Tibial artery (tissue), 4 donors: Measurements from ENCODE around the gene TREML2.

Source experiments
- DNase-seq, 2 donors: peaks; one replicate each; pipeline ENCODE4 v3.0.0-alpha.2; 2019
- H3K27ac ChIP-seq, 2 donors: fragments of 200-600 bp; sonication (generic) in 1 of 2; 1 replicate in 1 of 2; 2 replicates in 1 of 2; pipeline ENCODE4 v1.5.1; 2018 to 2019; ENCODE audit warnings: mild to moderate bottlenecking in 1 of 2
- H3K27me3 ChIP-seq, 2 donors: fragments of 200-600 bp; sonication (generic) in 1 of 2; one replicate each; pipeline versions ENCODE4 v1.5.1 to v1.6.0; 2016 to 2019
- H3K36me3 ChIP-seq, 3 donors: fragments of 200-600 bp; sonication (generic) in 2 of 3; one replicate each; pipeline ENCODE4 v1.5.1; 2016 to 2019; ENCODE audit warnings: mild to moderate bottlenecking in 2 of 3
- H3K4me1 ChIP-seq, 4 donors: fragments of 200-600 bp; sonication (generic) in 2 of 4; 1 replicate in 3 of 4; 2 replicates in 1 of 4; pipeline ENCODE4 v1.5.1; 2016 to 2019
- H3K4me3 ChIP-seq, 2 donors: fragments of 200-600 bp; sonication (generic) in 1 of 2; 1 replicate in 1 of 2; 2 replicates in 1 of 2; pipeline ENCODE4 v1.5.1; 2018 to 2019; ENCODE audit warnings: mild to moderate bottlenecking in 2 of 2
- H3K9me3 ChIP-seq, 3 donors: fragments of 200-600 bp; sonication (generic) in 1 of 3; one replicate each; pipeline ENCODE4 v1.5.1; 2016 to 2019
- CTCF ChIP-seq, 2 experiments: fragments of 200-600 bp in 1 of 2; fragments of 450-650 bp in 1 of 2; IDR thresholded peaks; one replicate each; pipeline ENCODE4 v1.5.1; 2017 to 2019; ENCODE audit warnings: antibody characterized with exemption in 2 of 2, mild to moderate bottlenecking in 1 of 2, moderate library complexity in 1 of 2
- intact Hi-C: fragments of 100-400 bp; cut with DNase I; formaldehyde crosslinking; loops from one replicate; pipeline ENCODE4 v1.15.0; 2023; ENCODE audit warnings: low total_unique reads

TREML2 gene

DNA sequence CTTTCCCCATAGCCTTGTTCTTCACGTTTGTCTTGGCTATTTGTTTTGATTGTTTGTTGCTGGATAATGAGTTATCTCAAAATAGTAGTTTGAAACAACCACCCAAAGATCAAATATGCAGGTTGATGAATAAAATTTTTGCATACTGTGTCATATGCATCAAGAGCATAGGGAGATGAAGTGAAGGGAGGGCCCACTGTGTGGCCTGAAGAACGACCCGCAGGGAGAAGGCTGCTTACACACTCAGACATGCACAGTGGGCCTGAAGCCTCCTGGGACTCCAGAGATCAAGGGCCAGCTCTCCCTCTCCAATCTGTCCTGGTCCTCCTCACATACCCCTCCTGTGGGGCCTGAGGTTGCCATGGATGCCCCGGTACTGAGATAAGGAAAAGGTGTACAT, 21.8 kb downstream of the TREML2 start:
- Histone ChIP-seq H3K27ac (no peak overlapping the region), H3K4me1 (no peaks in the 10 kb centered on the region), H3K4me3 (no peak overlapping the region), H3K9me3 (no peaks in the 10 kb centered on the region), H3K27me3 (peaks cover 0 to 8% of the 10 kb centered on the region in 2 donors), H3K36me3 (no peaks in the 10 kb centered on the region)
- intact Hi-C loops, result no loop called here
- DNase-seq, result no peak
- no peak for TF ChIP-seq CTCF (IDR thresholded peaks at IDR 0.05)

- Histone ChIP-seq H3K27me3 (peaks cover 0 to 8% of the 10 kb centered on the region in 2 donors), H3K4me3 (no peak overlapping the region), H3K9me3 (no peaks in the 10 kb centered on the region), H3K4me1 (no peaks in the 10 kb centered on the region), H3K27ac (no peak overlapping the region), H3K36me3 (no peaks in the 10 kb centered on the region)
- no peak for DNase-seq
- intact Hi-C loops, result no loop called here
- TF ChIP-seq CTCF (IDR thresholded peaks at IDR 0.05), result no peak
Observed at GRCh38 chr6:41177695-41178094, 23.3 kb downstream of the TREML2 start.

DNA sequence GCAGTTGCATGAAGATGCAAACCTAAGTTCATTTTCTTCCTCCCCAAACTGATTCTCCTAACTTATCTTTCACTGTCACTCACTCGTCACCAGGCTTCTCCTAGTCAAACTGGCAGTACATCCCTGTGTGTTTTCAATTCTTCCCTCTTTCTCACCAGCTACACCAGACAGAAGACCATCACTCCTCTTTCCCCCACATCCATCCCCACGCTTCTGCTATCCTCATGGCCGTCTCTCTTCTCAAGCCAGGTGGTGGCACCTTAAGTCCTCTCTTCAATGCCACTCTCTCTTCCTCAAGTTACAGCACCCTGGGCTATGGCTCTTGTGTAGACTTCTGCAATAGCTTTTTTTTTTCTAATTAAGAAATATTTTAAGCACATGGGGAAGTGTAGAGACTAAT, 23.7 kb downstream of the TREML2 start:
- Histone ChIP-seq H3K9me3 (no peaks in the 10 kb centered on the region), H3K4me3 (no peak overlapping the region), H3K36me3 (no peaks in the 10 kb centered on the region), H3K27ac (no peak overlapping the region), H3K27me3 (peaks cover 0 to 8% of the 10 kb centered on the region in 2 donors), H3K4me1 (no peaks in the 10 kb centered on the region)
- no peak for TF ChIP-seq CTCF (IDR thresholded peaks at IDR 0.05)
- no peak for DNase-seq
- intact Hi-C loops, result no loop called here

DNA sequence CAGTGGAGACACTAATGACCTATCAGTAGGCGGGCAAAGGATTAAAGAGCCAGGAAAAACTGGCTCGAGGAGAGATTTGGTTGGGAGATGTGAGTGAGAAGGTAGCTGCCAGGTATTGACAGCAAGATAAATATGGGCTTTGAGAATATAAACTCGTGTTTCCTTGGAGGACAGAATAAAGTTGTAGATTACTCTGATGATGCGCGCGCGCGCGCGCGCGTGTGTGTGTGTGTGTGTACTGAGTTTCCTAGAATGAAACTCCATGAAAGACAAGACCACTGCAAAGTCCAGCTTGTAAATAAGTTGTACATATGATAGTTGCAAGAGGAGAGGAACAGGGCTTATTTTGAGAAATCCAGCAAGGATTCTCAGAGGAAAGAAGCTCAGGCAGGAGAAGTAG, 24.8 kb downstream of the TREML2 start:
- Histone ChIP-seq H3K27me3 (peaks cover 0 to 8% of the 10 kb centered on the region in 2 donors), H3K36me3 (no peaks in the 10 kb centered on the region), H3K4me3 (no peak overlapping the region), H3K9me3 (no peaks in the 10 kb centered on the region), H3K4me1 (no peaks in the 10 kb centered on the region), H3K27ac (no peak overlapping the region)
- no peak for DNase-seq
- intact Hi-C loops, result no loop called here
- no peak for TF ChIP-seq CTCF (IDR thresholded peaks at IDR 0.05)

- H3K4me1 ChIP-seq, result no peaks in the 10 kb centered on the region
- no peak for TF ChIP-seq CTCF (IDR thresholded peaks at IDR 0.05)
- intact Hi-C loops, result no loop called here
- H3K27ac ChIP-seq, result no peak overlapping the region
- H3K27me3 ChIP-seq, result peaks cover 0 to 3% of the 10 kb centered on the region in 2 donors
- H3K36me3 ChIP-seq, result no peaks in the 10 kb centered on the region
- no peaks in the 10 kb centered on the region for H3K9me3 ChIP-seq
- no peak for DNase-seq
- H3K4me3 ChIP-seq, result no peak overlapping the region
Observed at GRCh38 chr6:41175084-41175483, 25.9 kb downstream of the TREML2 start.

- H3K27ac ChIP-seq, result no peak overlapping the region
- H3K36me3 ChIP-seq, result no peaks in the 10 kb centered on the region
- intact Hi-C loops, result no loop called here
- H3K27me3 ChIP-seq, result peaks cover 0 to 3% of the 10 kb centered on the region in 2 donors
- H3K4me1 ChIP-seq, result no peaks in the 10 kb centered on the region
- DNase-seq, result no peak
- no peak overlapping the region for H3K4me3 ChIP-seq
- H3K9me3 ChIP-seq, result no peaks in the 10 kb centered on the region
- no peak for TF ChIP-seq CTCF (IDR thresholded peaks at IDR 0.05)
Observed at GRCh38 chr6:41174610-41175009, 26.3 kb downstream of the TREML2 start.
